Measurements from ENCODE around the gene ITPR1.

DNA sequence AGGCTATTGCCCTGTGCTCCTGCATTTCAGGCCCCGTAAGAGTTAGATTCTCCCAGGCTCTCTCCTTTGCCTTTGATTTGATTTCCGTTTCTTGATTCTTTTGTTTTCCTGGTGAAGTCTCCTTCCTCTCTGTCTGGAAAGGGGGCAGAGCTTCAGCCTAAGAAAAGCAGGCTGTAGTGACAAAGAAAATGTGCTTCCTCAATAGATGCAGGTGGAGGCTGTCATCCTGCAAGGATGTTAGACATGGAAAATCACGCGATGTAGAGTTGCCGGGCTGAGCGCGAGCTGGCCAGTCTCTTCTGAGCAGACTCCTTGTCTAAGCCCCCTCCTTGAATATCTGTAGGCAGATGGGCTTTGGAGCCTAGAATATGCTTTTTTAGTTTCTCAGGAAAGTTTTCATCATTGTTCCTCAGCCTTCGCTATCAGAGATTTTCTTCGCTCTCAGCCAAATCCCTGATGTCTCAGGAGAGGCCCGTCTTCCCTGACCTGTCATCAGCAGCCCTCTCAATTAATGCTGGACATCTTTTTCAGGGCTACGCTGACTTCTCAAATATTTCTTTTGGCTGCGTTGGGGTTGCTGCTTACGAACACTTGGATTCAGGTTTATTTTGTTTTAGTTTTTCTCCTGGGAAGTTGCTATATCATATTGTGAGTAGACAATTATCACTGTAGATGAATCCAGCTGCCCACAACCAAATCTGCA, 163.6 kb downstream of the ITPR1 start:
- TF ChIP-seq, protein P1, sequence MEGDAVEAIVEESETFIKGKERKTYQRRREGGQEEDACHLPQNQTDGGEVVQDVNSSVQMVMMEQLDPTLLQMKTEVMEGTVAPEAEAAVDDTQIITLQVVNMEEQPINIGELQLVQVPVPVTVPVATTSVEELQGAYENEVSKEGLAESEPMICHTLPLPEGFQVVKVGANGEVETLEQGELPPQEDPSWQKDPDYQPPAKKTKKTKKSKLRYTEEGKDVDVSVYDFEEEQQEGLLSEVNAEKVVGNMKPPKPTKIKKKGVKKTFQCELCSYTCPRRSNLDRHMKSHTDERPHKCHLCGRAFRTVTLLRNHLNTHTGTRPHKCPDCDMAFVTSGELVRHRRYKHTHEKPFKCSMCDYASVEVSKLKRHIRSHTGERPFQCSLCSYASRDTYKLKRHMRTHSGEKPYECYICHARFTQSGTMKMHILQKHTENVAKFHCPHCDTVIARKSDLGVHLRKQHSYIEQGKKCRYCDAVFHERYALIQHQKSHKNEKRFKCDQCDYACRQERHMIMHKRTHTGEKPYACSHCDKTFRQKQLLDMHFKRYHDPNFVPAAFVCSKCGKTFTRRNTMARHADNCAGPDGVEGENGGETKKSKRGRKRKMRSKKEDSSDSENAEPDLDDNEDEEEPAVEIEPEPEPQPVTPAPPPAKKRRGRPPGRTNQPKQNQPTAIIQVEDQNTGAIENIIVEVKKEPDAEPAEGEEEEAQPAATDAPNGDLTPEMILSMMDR (conservative IDR thresholded peaks at IDR 0.05; ENCODE audit: low read length), result no peak
- no peak for TF ChIP-seq EZH2phosphoT487 (IDR thresholded peaks at IDR 0.05; ENCODE audit: borderline replicate concordance, low read depth, low read length)
